PC-9 (cell line): Measurements from ENCODE around the gene CGN.

Source experiments
- CTCF ChIP-seq: fragments of 200-600 bp; sonication (generic); conservative IDR thresholded peaks from 2 replicates; pipeline ENCODE4 v1.6.1; 2017; ENCODE audit warnings: mixed run types, antibody characterized with exemption, mild to moderate bottlenecking, moderate library complexity
- EZH2 ChIP-seq: fragments of 200-600 bp; sonication (generic); IDR thresholded peaks from 2 replicates; pipeline ENCODE4 v1.8.0; 2017; ENCODE audit warnings: antibody characterized with exemption, low read depth

- TF ChIP-seq CTCF (no peak), EZH2 (no peak)
Measured at GRCh38 chr1:151477066-151477465, 34.1 kb upstream of the CGN start.
